ENCODE data around the gene HSD17B3.

GRCh38 chr9:96343515-96344360 lies 41.8 kb upstream of the HSD17B3 start:
- TF ChIP-seq, protein P1, sequence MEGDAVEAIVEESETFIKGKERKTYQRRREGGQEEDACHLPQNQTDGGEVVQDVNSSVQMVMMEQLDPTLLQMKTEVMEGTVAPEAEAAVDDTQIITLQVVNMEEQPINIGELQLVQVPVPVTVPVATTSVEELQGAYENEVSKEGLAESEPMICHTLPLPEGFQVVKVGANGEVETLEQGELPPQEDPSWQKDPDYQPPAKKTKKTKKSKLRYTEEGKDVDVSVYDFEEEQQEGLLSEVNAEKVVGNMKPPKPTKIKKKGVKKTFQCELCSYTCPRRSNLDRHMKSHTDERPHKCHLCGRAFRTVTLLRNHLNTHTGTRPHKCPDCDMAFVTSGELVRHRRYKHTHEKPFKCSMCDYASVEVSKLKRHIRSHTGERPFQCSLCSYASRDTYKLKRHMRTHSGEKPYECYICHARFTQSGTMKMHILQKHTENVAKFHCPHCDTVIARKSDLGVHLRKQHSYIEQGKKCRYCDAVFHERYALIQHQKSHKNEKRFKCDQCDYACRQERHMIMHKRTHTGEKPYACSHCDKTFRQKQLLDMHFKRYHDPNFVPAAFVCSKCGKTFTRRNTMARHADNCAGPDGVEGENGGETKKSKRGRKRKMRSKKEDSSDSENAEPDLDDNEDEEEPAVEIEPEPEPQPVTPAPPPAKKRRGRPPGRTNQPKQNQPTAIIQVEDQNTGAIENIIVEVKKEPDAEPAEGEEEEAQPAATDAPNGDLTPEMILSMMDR (IDR thresholded peaks at IDR 0.05), result no peak
- no peak for TF ChIP-seq EZH2 (IDR thresholded peaks at IDR 0.05)
- TF ChIP-seq EZH2phosphoT487 (IDR thresholded peaks at IDR 0.05), result no peak
